K562 (cell line): ENCODE results near the gene CENPU. TPM values are rescaled to one million over a fixed set of nuclear protein-coding genes. Genes with fewer than 3 reads are reported as not detected.

ENCODE experiments used
- ARID3A ChIP-seq: IDR thresholded peaks from 2 replicates; pipeline ENCODE4 v1.6.1; 2012; ENCODE audit warnings: low read depth, low read length, improper control_type of control experiment, borderline replicate concordance
- CBX2 ChIP-seq: fragments of 200-600 bp; sonication (generic); IDR thresholded peaks from one replicate; pipeline ENCODE4 v1.6.1; 2012; ENCODE audit warnings: mild to moderate bottlenecking, low read length, inconsistent platforms; ENCODE audit not compliant: insufficient read depth, poor library complexity, severe bottlenecking
- CSDE1 ChIP-seq, 2 experiments: fragments of 450-650 bp; IDR thresholded peaks; 2 replicates each; pipeline ENCODE4 v1.6.1; 2016; ENCODE audit warnings: mild to moderate bottlenecking in 1 of 2
- ILK ChIP-seq: fragments of 450-650 bp; IDR thresholded peaks from 2 replicates; pipeline ENCODE4 v1.6.1; 2016; ENCODE audit warnings: missing genetic modification characterization, low read depth, mild to moderate bottlenecking, missing compliant biosample characterization, moderate library complexity, borderline replicate concordance
- JUNB ChIP-seq: fragments of 450-650 bp; formaldehyde crosslinking; conservative IDR thresholded peaks from 2 replicates; pipeline ENCODE4 v1.4.0; 2020; ENCODE audit warnings: mild to moderate bottlenecking
- KLF13 ChIP-seq: fragments of 450-650 bp; IDR thresholded peaks from 2 replicates; pipeline ENCODE4 v1.6.1; 2016; ENCODE audit warnings: missing genetic modification characterization, low read depth, mild to moderate bottlenecking, missing compliant biosample characterization, moderate library complexity, borderline replicate concordance
- MAX ChIP-seq: sonication (generic); formaldehyde crosslinking; IDR thresholded peaks from 2 replicates; pipeline ENCODE4 v1.9.0; 2022; ENCODE audit warnings: mild to moderate bottlenecking, missing genetic modification reagents
- MCM7 ChIP-seq, 2 experiments: fragments of 450-650 bp; IDR thresholded peaks; 2 replicates each; pipeline ENCODE4 v1.6.1; 2016 to 2018
- MYBL2 ChIP-seq, 2 experiments: fragments of 450-650 bp in 1 of 2; sonication (generic) in 1 of 2; formaldehyde crosslinking in 1 of 2; IDR thresholded peaks; 2 replicates each; pipeline versions ENCODE4 v1.6.1 to v1.8.1; 2017 to 2022; ENCODE audit warnings: borderline replicate concordance in 1 of 2, inconsistent platforms in 1 of 2, low read depth in 1 of 2, mild to moderate bottlenecking in 1 of 2, missing genetic modification reagents in 1 of 2, moderate library complexity in 1 of 2
- POLR3G ChIP-seq: IDR thresholded peaks from 2 replicates; pipeline ENCODE4 v1.6.1; 2011; ENCODE audit not compliant: insufficient read length, insufficient replicate concordance; ENCODE audit errors: extremely low read depth
- POU5F1 ChIP-seq: fragments of 150-350 bp; IDR thresholded peaks from 2 replicates; pipeline ENCODE4 v1.6.1; 2014; ENCODE audit warnings: borderline replicate concordance, low read length, low read depth, mild to moderate bottlenecking; ENCODE audit not compliant: partially characterized antibody
- RBM22 ChIP-seq: fragments of 200-400 bp; formaldehyde crosslinking; IDR thresholded peaks from 2 replicates; pipeline ENCODE4 v1.6.1; 2018; ENCODE audit warnings: low read length, low read depth; ENCODE audit not compliant: poor library complexity, severe bottlenecking
- RREB1 ChIP-seq: fragments of 250-450 bp; sonication (Bioruptor Pico); IDR thresholded peaks from 2 replicates; pipeline ENCODE4 v1.4.0; 2020
- SAP30 ChIP-seq: fragments of 200-600 bp; sonication (generic); IDR thresholded peaks from 2 replicates; pipeline ENCODE4 v1.6.1; 2012; ENCODE audit warnings: borderline replicate concordance, low read depth, mild to moderate bottlenecking, moderate library complexity, low read length, control low read depth, inconsistent platforms; ENCODE audit not compliant: insufficient read depth, poor library complexity, severe bottlenecking
- SRSF7 ChIP-seq: fragments of 200-400 bp; formaldehyde crosslinking; optimal IDR thresholded peaks from 2 replicates; pipeline ENCODE3; 2017; ENCODE audit warnings: mild to moderate bottlenecking, low read depth, low read length
- TAF9B ChIP-seq: fragments of 450-650 bp; IDR thresholded peaks from 2 replicates; pipeline ENCODE4 v1.6.1; 2018; ENCODE audit warnings: mild to moderate bottlenecking; ENCODE audit not compliant: partially characterized antibody
- TEAD1 ChIP-seq, 2 experiments: fragments of 450-650 bp in 1 of 2; sonication (generic) in 1 of 2; formaldehyde crosslinking; IDR thresholded peaks; 2 replicates each; pipeline versions ENCODE4 v1.4.0 to v1.8.0; 2020 to 2022; ENCODE audit warnings: mild to moderate bottlenecking in 2 of 2, missing genetic modification reagents in 1 of 2
- XRCC4 ChIP-seq: IDR thresholded peaks from one replicate; pipeline ENCODE4 v1.6.1; 2011; ENCODE audit not compliant: insufficient read depth, insufficient read length; ENCODE audit errors: extremely low read depth
- ZNF561 ChIP-seq: fragments of 450-650 bp; formaldehyde crosslinking; conservative IDR thresholded peaks from 2 replicates; pipeline ENCODE4 v1.4.0; 2020; ENCODE audit warnings: mild to moderate bottlenecking, moderate library complexity
- polyA plus RNA-seq, 8 experiments: library from polyadenylated mRNA; depleted of rRNA in 4 of 8; stranded (reverse) in 5 of 8; unstranded in 3 of 8; fragments of >200 nt; fragmentation: Nextera tagmentation in 2 of 8; fragmentation: Illumina TruSeq in 1 of 8; extraction: Ambion mirVana in 2 of 8; extraction: Trizol in 1 of 8; gene quantifications; 2 replicates each; pipeline versions ENCODE4 v1.2.1 to v1.2.3, GENCODE V29; 2011 to 2014; ENCODE audit warnings: inconsistent platforms in 1 of 8, missing spikeins in 1 of 8
- total RNA-seq, 7 experiments: library from RNA; depleted of rRNA in 6 of 7; stranded (reverse); fragments of >200 nt in 6 of 7; fragmentation: Illumina TruSeq in 2 of 7; extraction: Trizol in 2 of 7; gene quantifications; 2 replicates each; pipeline versions ENCODE4 v1.2.1 to v1.2.3, GENCODE V29; 2011 to 2021; ENCODE audit warnings: low replicate concordance in 1 of 7

Gene CENPU
- total and polyA plus RNA-seq, 9 of the 15 experiments (the other 6 are each of a cell fraction or from before 2014, with no cell fraction given) = 39.4 to 98.7 (median 84.3) TPM

GRCh38 chr4:184747034-184747830 is 13.3 kb upstream of the CENPU start (continued):
- no peak for TF ChIP-seq RREB1
- TF ChIP-seq ILK (tag) = no peak
- no peak for TF ChIP-seq POLR3G
- no peak for TF ChIP-seq ZNF561 (CRISPR knock-in tag)
- TF ChIP-seq XRCC4 = no peak
- TF ChIP-seq MYBL2 (IDR thresholded peaks at IDR 0.05; ENCODE audit: low read depth) = no peak
- TF ChIP-seq MYBL2 (CRISPR knock-in tag; IDR thresholded peaks at IDR 0.05; ENCODE audit: borderline replicate concordance) = no peak
- TF ChIP-seq SRSF7 = no peak
- 0 out of 2 replicates have a peak, but pooled peaks have one; percentile 21 for TF ChIP-seq MAX (CRISPR knock-in tag)
- TF ChIP-seq KLF13 = no peak
- no peak for TF ChIP-seq CBX2
- TF ChIP-seq MCM7 (IDR thresholded peaks at IDR 0.05) = no peak
- TF ChIP-seq TEAD1 (CRISPR knock-in tag; IDR thresholded peaks at IDR 0.05) = no peak
- TF ChIP-seq RBM22 = no peak
- TF ChIP-seq ARID3A = no peak
- no peak for TF ChIP-seq TAF9B
- TF ChIP-seq CSDE1 (IDR thresholded peaks at IDR 0.05) = no peak
- no peak for TF ChIP-seq SAP30
- no peak for TF ChIP-seq POU5F1
- TF ChIP-seq JUNB (CRISPR knock-in tag) = no peak
